GM21360 (cell line): ENCODE data around the gene XRRA1.
A peak's percentile ranks its signal among the peaks of the same experiment; 100 is the strongest.

ENCODE experiments used
- ATAC-seq: cut with Tn5 transposase; IDR thresholded peaks from one replicate; pipeline ENCODE4 v1.9.1; 2021; ENCODE audit warnings: mild to moderate bottlenecking, moderate library complexity; ENCODE audit not compliant: unreplicated experiment

The XRRA1 gene

GRCh38 chr11:74950374-74950969 is 1.6 kb upstream of the XRRA1 start:
- no peak for ATAC-seq

- no peak for ATAC-seq
These were observed 854 bp upstream of the XRRA1 start for GRCh38 chr11:74949753-74950137.

- peak; percentile 13 for ATAC-seq
These were observed 369 bp downstream of the XRRA1 start for GRCh38 chr11:74948546-74948897.

- no peak for ATAC-seq
These were observed 6.7 kb downstream of the XRRA1 start for GRCh38 chr11:74942073-74942759.

GRCh38 chr11:74941492-74941891 is 7.4 kb downstream of the XRRA1 start:
- no peak for ATAC-seq

GRCh38 chr11:74937696-74938475 is 11.0 kb downstream of the XRRA1 start:
- no peak for ATAC-seq

- ATAC-seq, result no peak
These were observed 11.9 kb downstream of the XRRA1 start for GRCh38 chr11:74936976-74937375.

- ATAC-seq, result no peak
These were observed 12.8 kb downstream of the XRRA1 start for GRCh38 chr11:74936087-74936486.

GRCh38 chr11:74935285-74935684 is 13.6 kb downstream of the XRRA1 start:
- no peak for ATAC-seq

GRCh38 chr11:74933765-74934164 is 15.1 kb downstream of the XRRA1 start:
- ATAC-seq, result no peak

GRCh38 chr11:74932797-74933196 is 16.1 kb downstream of the XRRA1 start:
- ATAC-seq, result no peak

- no peak for ATAC-seq
These were observed 16.7 kb downstream of the XRRA1 start for GRCh38 chr11:74932169-74932568.

GRCh38 chr11:74929431-74930363 is 19.2 kb downstream of the XRRA1 start:
- ATAC-seq, result peak; percentile 60

- ATAC-seq, result no peak
These were observed 21.4 kb downstream of the XRRA1 start for GRCh38 chr11:74927496-74927895.

GRCh38 chr11:74926304-74927030 is 22.4 kb downstream of the XRRA1 start:
- ATAC-seq, result no peak

GRCh38 chr11:74925281-74925680 is 23.6 kb downstream of the XRRA1 start:
- no peak for ATAC-seq

GRCh38 chr11:74923125-74923524 is 25.8 kb downstream of the XRRA1 start:
- no peak for ATAC-seq

- ATAC-seq, result no peak
These were observed 39.1 kb downstream of the XRRA1 start for GRCh38 chr11:74909812-74910211.

- no peak for ATAC-seq
These were observed 39.5 kb downstream of the XRRA1 start for GRCh38 chr11:74909385-74909784.

GRCh38 chr11:74905326-74905725 is 43.6 kb downstream of the XRRA1 start:
- ATAC-seq, result no peak
